LNCAP (cell line): ENCODE data around the gene TRIO.

Experiments used
- TF ChIP-seq, protein P1 (sequence below): fragments of 450-650 bp; IDR thresholded peaks from 2 replicates; pipeline ENCODE4 v1.5.1; 2017; ENCODE audit warnings: mild to moderate bottlenecking

The TRIO gene

DNA sequence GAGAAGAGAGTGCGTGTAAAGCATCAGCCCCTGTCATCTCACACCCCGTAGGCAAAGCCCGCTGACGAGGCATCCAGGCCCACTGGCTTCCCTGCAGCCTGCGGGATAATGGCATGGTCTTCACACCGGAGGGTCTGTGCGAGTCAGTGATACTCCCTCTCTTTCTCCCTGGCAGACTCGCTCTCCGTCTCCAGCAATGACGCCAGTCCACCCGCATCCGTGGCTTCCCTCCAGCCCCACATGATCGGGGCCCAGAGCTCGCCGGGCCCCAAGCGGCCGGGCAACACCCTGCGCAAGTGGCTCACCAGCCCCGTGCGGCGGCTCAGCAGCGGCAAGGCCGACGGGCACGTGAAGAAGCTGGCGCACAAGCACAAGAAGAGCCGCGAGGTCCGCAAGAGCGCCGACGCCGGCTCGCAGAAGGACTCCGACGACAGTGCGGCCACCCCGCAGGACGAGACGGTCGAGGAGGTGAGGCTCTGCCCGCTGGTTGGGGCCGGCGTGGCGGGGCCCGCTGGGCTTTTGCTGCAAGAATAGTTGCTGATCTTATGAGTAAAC, 317.8 kb downstream of the TRIO start:
- TF ChIP-seq, protein P1, sequence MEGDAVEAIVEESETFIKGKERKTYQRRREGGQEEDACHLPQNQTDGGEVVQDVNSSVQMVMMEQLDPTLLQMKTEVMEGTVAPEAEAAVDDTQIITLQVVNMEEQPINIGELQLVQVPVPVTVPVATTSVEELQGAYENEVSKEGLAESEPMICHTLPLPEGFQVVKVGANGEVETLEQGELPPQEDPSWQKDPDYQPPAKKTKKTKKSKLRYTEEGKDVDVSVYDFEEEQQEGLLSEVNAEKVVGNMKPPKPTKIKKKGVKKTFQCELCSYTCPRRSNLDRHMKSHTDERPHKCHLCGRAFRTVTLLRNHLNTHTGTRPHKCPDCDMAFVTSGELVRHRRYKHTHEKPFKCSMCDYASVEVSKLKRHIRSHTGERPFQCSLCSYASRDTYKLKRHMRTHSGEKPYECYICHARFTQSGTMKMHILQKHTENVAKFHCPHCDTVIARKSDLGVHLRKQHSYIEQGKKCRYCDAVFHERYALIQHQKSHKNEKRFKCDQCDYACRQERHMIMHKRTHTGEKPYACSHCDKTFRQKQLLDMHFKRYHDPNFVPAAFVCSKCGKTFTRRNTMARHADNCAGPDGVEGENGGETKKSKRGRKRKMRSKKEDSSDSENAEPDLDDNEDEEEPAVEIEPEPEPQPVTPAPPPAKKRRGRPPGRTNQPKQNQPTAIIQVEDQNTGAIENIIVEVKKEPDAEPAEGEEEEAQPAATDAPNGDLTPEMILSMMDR = no peak

DNA sequence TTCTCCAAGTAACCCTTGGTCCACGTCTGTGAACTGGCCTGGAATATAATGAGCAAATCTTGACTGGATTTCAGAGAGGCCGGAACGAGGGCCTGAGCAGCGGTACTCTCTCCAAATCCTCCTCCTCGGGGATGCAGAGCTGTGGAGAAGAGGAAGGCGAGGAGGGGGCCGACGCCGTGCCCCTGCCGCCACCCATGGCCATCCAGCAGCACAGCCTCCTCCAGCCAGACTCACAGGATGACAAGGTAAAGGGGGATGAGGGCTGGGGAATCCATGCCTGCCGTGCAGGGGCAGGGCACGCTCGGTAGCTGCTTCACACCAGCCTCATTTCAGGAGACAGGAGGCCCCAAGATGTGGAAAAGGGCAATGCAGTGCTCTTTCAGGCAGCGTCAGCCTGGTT, 319.5 kb downstream of the TRIO start:
- TF ChIP-seq, protein P1 = no peak

DNA sequence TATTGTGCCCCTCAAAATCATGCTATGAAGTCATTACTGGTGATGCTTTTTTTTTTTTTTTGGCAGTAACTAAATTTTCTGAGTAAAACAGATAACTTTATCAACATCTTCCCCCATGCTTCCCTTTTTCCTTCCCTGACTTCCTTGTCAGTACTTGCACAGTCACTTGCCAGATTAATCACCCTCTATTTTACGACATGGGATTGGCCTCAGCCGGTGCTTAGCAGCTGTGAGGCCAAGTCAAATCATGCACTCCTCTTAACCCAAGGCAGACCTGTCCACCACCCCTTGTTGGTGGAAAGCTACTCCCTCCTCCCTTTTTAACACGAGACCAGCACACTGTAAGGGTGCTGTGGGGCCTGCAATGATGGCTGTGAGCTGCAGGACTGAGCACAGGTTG, 320.5 kb downstream of the TRIO start:
- TF ChIP-seq, protein P1 = no peak

DNA sequence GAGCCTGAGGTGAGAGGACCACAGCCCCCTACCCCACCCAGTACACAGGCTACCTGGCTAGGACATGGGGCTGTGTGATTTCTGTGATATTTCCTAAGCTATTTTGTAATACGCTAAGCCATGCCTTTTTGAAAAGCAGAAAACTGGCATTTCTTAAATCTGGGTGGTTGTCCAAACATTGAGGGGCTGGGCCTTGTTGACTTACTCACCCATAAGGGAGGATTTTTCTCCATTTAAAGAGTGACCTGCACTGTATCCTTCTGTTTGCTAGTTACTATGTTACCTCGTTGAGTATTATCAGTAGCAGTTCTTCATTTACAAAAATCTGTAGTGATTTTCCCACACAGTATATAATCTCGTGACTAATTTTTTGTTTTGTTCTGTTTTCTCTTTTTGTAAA, 321.0 kb downstream of the TRIO start:
- TF ChIP-seq, protein P1 = no peak

DNA sequence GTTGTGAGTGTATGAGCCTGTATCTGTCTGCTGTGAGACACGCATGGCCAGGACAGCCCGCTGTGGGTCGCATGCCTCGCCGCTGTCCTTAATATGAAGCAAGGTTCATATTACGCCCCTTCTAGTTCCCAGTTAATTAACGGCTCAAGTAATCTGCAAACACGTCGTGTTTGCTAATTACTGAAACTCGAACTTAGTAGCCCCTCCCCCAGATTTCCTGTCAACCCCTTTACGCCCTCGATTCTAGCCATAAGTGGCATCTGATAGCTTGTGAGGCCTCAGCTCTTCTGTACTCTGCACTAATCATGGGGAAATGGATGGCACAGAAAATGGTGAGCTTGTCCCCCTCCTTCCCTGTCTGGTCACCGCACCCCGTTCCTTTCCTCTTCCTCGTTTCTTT, 321.5 kb downstream of the TRIO start:
- TF ChIP-seq, protein P1 = no peak

DNA sequence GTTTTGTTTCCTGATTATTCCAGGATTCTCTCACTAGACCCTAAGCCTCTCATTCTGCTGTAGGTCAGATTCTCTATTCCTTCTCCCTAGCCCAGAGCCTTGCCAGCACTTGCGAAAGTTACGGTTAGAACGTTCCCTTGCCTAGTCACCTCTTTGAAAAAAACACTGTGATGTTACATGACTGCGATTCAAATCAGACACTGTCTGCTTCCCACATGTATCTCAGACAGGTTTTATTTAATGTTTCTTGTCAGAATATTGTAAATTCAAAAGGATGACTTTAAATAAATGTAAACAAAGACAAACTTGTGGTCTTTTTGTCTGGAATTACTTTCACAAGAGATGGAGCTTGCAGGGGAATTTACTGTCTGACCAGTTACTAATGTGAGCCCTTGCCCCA, 322.0 kb downstream of the TRIO start:
- TF ChIP-seq, protein P1 = no peak

DNA sequence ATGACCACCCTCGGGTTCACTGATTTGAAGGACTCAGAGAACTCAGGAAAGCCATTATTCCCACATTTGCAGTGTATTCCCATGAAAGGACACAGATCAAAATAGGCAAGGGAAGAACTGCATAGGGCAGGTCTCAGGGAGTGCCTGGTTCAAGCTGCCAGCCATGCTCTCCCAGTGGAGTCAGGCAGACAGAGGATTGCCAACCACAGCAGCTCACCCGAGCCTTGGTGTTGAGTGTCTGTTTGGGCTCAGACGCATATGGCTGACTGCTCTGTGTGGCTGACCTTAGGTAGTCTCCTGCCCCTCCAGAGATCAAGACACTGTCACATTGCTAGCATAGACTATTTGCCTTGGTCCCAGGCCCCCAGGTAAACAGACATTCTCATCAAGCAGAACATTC, 322.6 kb downstream of the TRIO start:
- TF ChIP-seq, protein P1 = no peak

DNA sequence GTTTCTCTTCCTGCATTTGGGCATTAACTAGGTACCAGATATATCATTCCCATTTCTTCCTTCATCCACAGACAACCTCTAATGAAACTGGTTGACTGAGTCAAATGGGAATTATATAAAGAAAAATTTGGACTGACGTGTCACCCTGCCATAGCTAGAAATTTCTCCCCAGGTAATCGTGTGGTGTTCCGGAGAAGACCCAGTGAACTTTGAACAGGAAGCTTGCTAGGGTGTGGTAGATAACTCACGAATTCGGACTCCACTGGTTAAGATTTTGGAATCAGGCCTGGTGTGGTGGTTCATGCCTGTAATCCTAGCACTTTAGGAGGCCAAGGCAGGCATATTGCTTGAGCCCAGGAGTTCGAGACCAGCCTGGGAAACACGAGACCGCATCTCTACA, 324.1 kb downstream of the TRIO start:
- TF ChIP-seq, protein P1 = no peak
